Adrenal gland (tissue), 12 donors: ENCODE results near the gene MAP7. TPM values are rescaled to one million over a fixed set of nuclear protein-coding genes. Genes with fewer than 3 reads are reported as not detected.

Source experiments
- DNase-seq, 7 donors: peaks; one replicate each; pipeline ENCODE4 v3.0.0-alpha.2; 2019 to 2020
- H3K27ac ChIP-seq, 5 donors: fragments of 200-600 bp; sonication (generic) in 4 of 5; 1 replicate in 3 of 5; 2 replicates in 2 of 5; pipeline versions ENCODE4 v1.5.1 to v1.8.0; 2016 to 2020; ENCODE audit warnings: mild to moderate bottlenecking in 1 of 5
- H3K27me3 ChIP-seq: fragments of 200-600 bp; 2 replicates; pipeline ENCODE4 v1.8.0; 2021
- H3K36me3 ChIP-seq, 2 donors: fragments of 200-600 bp; replicated peaks in 1 of 2; 1 replicate in 1 of 2; 2 replicates in 1 of 2; pipeline versions ENCODE4 v1.5.1 to v1.8.0; 2018 to 2022
- H3K4me1 ChIP-seq, 2 donors: fragments of 200-600 bp; replicated peaks in 1 of 2; 1 replicate in 1 of 2; 2 replicates in 1 of 2; pipeline versions ENCODE4 v1.5.1 to v1.8.0; 2018 to 2021
- H3K4me3 ChIP-seq, 4 donors: fragments of 200-600 bp; sonication (generic) in 3 of 4; one replicate each; pipeline ENCODE4 v1.5.1; 2016 to 2018
- H3K9me3 ChIP-seq, 3 donors: fragments of 200-600 bp; sonication (generic) in 1 of 3; replicated peaks in 1 of 3; 1 replicate in 2 of 3; 2 replicates in 1 of 3; pipeline versions ENCODE4 v1.5.1 to v1.8.0; 2016 to 2021
- POLR2A ChIP-seq, 2 donors: fragments of 450-650 bp; IDR thresholded peaks; one replicate each; pipeline ENCODE4 v1.6.1; 2017; ENCODE audit warnings: antibody characterized with exemption in 2 of 2, mild to moderate bottlenecking in 2 of 2, moderate library complexity in 1 of 2
- WGBS, 4 donors: extraction: QIAGEN DNeasy Blood & Tissue Kit in 2 of 4; methylation state at CpG; one replicate each; pipeline versions ENCODE4 v1.1.5 to v1.1.7; 2013 to 2017; 5-methylcytosine and 5-hydroxymethylcytosine counted together
- intact Hi-C, 2 donors: fragments of 100-400 bp; cut with DNase I; formaldehyde crosslinking; loops; one replicate each; pipeline versions ENCODE4 v1.14.1 to v1.15.0; 2022 to 2023
- polyA plus RNA-seq, 3 donors: library from polyadenylated mRNA; stranded (reverse); fragments of 200-250 nt in 2 of 3; fragments of 350-450 nt in 1 of 3; fragmentation: Illumina TruSeq in 1 of 3; extraction: RNeasy Lipid Tissue Mini Kit (QIAGEN cat#74804) in 1 of 3; gene quantifications; one replicate each; pipeline ENCODE4 v1.2.3, GENCODE V29; 2013 to 2014
- total RNA-seq, 9 donors: library from RNA; depleted of rRNA in 4 of 9; stranded (reverse); fragments of >200 nt in 4 of 9; fragments of 120-200 nt in 1 of 9; fragmentation: NEBNext Ultra II Directional in 1 of 9; extraction: Animal tissue kit (Norgen Biotek cat#: 25700) in 1 of 9; gene quantifications; one replicate each; pipeline versions ENCODE4 v1.1.0 to v1.2.4, GENCODE V29; 2013 to 2023
- TF ChIP-seq, protein P1 (sequence below), 6 experiments: fragments of 450-650 bp in 4 of 6; fragments of 200-600 bp in 2 of 6; sonication (generic) in 1 of 6; IDR thresholded peaks; 1 replicate in 5 of 6; 2 replicates in 1 of 6; pipeline versions ENCODE4 v1.5.1 to v1.8.0; 2016 to 2021; ENCODE audit warnings: antibody characterized with exemption in 6 of 6, mild to moderate bottlenecking in 2 of 6, moderate library complexity in 1 of 6
- donor health status: healthy with polysubstance abuse.
- donor health status: Bipolar disorder and iron deficiency.
- donor health status: DM: yes; HTN: yes; CAD: no.
- donor health status: DM: no; HTN: no; CAD: no.
- donor health status: DM: no; HTN: no; CAD: no.
- donor health status: DM: yes; HTN: yes; CAD: no.

The MAP7 gene
- total and polyA plus RNA-seq, 12 donors = 4.7 to 31.6 (median 11.3) TPM

DNA sequence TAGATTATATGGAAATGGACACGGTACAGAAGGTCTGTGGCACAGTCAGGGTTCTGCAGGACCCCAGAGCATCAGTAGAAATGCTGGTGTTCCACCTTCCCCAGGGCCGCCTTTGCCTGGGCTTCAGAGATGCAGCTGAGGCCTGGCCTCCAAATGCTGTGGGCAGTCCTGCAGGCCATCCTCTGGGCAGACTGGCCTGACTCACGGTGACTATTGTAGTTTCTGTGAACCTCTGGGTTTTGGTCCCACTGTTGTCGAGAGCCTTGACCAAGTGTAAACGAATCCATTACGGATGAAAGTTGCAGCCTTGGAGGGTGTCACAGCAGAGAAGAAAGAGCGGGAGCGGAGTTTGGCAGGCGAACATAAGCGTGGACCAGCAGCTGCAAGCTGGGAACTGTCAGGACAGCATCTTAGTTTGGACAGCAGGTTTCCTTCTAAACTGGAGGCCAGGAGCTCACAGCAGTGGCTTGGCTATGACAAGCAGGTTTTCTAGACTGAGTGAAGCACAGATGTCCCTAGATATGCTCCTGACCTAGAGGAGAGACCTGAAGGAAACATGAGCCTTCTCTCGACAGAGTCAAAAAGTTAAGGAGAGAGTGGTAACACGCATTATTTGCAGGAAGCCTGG is 214.4 kb downstream of the MAP7 start:
- Histone ChIP-seq H3K27ac (no peak overlapping the region), H3K9me3 (no peaks in the 10 kb centered on the region), H3K4me3 (no peak overlapping the region), H3K27me3 (no peaks in the 10 kb centered on the region), H3K36me3 (no peaks in the 10 kb centered on the region), H3K4me1 (no peaks in the 10 kb centered on the region)
- intact Hi-C loops = no loop called here
- no peak for TF ChIP-seq POLR2A (IDR thresholded peaks at IDR 0.05)
- TF ChIP-seq, protein P1, sequence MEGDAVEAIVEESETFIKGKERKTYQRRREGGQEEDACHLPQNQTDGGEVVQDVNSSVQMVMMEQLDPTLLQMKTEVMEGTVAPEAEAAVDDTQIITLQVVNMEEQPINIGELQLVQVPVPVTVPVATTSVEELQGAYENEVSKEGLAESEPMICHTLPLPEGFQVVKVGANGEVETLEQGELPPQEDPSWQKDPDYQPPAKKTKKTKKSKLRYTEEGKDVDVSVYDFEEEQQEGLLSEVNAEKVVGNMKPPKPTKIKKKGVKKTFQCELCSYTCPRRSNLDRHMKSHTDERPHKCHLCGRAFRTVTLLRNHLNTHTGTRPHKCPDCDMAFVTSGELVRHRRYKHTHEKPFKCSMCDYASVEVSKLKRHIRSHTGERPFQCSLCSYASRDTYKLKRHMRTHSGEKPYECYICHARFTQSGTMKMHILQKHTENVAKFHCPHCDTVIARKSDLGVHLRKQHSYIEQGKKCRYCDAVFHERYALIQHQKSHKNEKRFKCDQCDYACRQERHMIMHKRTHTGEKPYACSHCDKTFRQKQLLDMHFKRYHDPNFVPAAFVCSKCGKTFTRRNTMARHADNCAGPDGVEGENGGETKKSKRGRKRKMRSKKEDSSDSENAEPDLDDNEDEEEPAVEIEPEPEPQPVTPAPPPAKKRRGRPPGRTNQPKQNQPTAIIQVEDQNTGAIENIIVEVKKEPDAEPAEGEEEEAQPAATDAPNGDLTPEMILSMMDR (IDR thresholded peaks at IDR 0.05) = no peak
- peak in 1 of 7 donors; percentile 41 for DNase-seq
- 76 to 88% (median 82%) methylated on average over 12 of the region's 12 CpGs for WGBS, 4 donors

DNA sequence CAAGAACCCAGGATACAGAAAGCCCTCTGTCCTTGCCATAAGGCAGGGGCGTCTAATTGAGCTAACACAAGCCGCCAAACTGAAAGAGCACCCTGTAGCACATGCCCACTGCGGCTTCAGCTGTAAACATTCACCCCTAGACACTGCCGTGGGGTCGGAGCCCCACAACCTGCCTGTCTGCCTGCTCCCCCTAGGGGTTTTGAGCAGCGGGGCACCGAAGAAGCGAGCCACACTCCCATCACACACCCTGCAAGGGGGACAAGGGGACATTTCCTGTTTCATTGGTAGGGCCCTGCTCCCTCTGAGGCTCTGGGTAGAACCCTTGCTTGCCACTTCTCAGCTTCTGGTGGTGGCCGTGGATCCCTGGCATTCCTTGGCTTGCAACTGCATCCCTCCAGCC is 215.4 kb downstream of the MAP7 start:
- Histone ChIP-seq H3K27ac (no peak overlapping the region), H3K4me3 (no peak overlapping the region), H3K4me1 (no peaks in the 10 kb centered on the region), H3K27me3 (no peaks in the 10 kb centered on the region), H3K36me3 (no peaks in the 10 kb centered on the region), H3K9me3 (no peaks in the 10 kb centered on the region)
- TF ChIP-seq POLR2A (IDR thresholded peaks at IDR 0.05) = no peak
- TF ChIP-seq, protein P1 (IDR thresholded peaks at IDR 0.05) = no peak
- WGBS, 4 donors = 80 to 90% (median 83%) methylated on average over 5 to 9 of the region's 9 CpGs
- intact Hi-C loops = no loop called here
- DNase-seq = peak in 1 of 7 donors; percentile 35

DNA sequence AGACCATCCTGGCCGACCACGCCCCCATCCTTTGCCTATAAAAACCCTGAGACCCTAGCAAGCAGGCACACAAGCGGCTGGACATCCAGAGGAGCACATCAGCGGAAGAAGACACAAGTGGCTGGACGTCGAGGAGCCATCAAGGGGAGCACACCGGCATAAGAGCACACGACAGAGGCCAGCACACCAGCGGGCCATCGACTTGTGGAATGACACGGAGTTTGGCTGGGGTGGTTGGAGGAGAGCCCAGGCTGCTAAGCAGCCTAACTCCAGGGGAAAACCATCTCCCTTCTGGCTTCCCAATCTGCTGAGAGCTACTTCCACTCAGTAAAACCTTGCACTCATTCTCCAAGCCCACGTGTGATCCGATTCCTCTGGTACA is 215.8 kb downstream of the MAP7 start:
- 87 to 90% (median 88%) methylated on average over 13 of the region's 13 CpGs for WGBS, 4 donors
- intact Hi-C loops = no loop called here
- TF ChIP-seq POLR2A (IDR thresholded peaks at IDR 0.05) = no peak
- no peaks in the 10 kb centered on the region for H3K9me3 ChIP-seq
- H3K27ac ChIP-seq = no peak overlapping the region
- H3K36me3 ChIP-seq = no peaks in the 10 kb centered on the region
- H3K4me3 ChIP-seq = no peak overlapping the region
- H3K4me1 ChIP-seq = no peaks in the 10 kb centered on the region
- peak in 1 of 7 donors; percentile 46 for DNase-seq
- H3K27me3 ChIP-seq = no peaks in the 10 kb centered on the region

DNA sequence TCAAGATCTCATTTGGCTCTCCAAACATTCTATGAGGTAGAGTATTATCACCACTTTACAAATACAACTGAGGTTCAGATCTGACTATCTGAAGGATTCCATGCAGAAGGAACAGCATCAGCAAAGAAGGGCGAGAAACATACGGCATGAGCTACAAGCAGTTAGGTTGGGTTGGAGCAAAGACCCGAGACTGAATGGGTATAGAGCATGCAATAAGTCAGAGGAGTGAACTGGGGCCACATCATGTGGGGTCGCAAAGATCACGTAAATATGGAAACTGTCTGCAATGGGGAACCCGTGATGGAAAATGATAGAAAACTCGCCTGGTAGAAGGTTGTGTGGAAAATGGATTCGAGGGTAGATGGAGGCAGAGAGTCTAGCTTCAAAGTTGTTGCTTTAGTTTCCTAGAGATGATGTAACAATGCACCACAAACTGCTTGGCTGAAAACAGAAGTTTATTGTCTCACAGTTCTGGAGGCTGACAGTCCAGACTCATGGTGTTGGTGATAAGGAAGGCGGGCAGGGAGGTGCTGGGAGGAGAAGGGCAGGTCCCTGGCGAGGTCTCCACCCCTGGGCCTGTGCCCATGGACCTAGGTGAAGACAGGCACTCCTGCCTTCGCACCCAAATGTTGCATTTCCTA is 216.3 kb downstream of the MAP7 start:
- no peak for DNase-seq
- WGBS, 4 donors = 87 to 92% (median 88%) methylated on average over 10 to 11 of the region's 11 CpGs
- Histone ChIP-seq H3K36me3 (no peaks in the 10 kb centered on the region), H3K4me3 (no peak overlapping the region), H3K9me3 (no peaks in the 10 kb centered on the region), H3K27ac (no peak overlapping the region), H3K27me3 (no peaks in the 10 kb centered on the region), H3K4me1 (no peaks in the 10 kb centered on the region)
- TF ChIP-seq, protein P1 (IDR thresholded peaks at IDR 0.05) = no peak
- no peak for TF ChIP-seq POLR2A (IDR thresholded peaks at IDR 0.05)
- intact Hi-C loops = no loop called here

DNA sequence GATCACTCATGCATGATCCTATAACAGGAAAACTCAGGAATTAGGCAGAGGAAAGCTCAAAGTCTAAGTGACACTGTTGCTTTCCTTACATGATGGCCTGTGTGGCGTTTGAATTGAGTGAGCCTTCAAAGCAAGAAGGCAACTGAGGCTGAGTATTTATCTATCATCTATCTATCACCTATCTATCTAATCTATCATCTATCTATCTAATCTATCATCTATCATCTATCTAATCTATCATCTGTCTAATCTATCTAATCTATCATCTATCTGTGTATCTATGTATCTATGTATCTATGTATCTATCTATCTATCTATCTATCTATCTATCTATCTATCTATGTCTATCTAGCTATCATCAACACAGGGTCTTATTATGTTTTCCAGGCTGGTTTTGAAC is 218.8 kb downstream of the MAP7 start:
- DNase-seq = no peak
- 84 to 97% (median 93%) methylated on average over 1 of the region's 1 CpG for WGBS, 4 donors
- TF ChIP-seq, protein P1 (IDR thresholded peaks at IDR 0.05) = no peak
- no peak for TF ChIP-seq POLR2A (IDR thresholded peaks at IDR 0.05)
- H3K27ac ChIP-seq = no peak overlapping the region
- intact Hi-C loops = no loop called here
- H3K4me3 ChIP-seq = no peak overlapping the region
- no peaks in the 10 kb centered on the region for H3K36me3 ChIP-seq
- H3K4me1 ChIP-seq = no peaks in the 10 kb centered on the region
- no peaks in the 10 kb centered on the region for H3K9me3 ChIP-seq
- no peaks in the 10 kb centered on the region for H3K27me3 ChIP-seq
